Loucy (cell line): ENCODE data around the gene ALG12.

Experiments
- CTCF ChIP-seq: fragments of 200-600 bp; sonication (generic); conservative IDR thresholded peaks from 2 replicates; pipeline ENCODE4 v1.5.1; 2014; ENCODE audit warnings: mild to moderate bottlenecking, antibody characterized with exemption, low read length
- EZH2phosphoT487 ChIP-seq: fragments of 200-600 bp; IDR thresholded peaks from 2 replicates; pipeline ENCODE4 v1.6.1; 2018; ENCODE audit warnings: antibody characterized with exemption, mild to moderate bottlenecking, moderate library complexity, borderline replicate concordance

GRCh38 chr22:49954991-49955580, 36.8 kb upstream of the ALG12 start:
- TF ChIP-seq CTCF (no peak), EZH2phosphoT487 (no peak)
